Vagina (tissue), 2 donors: Measurements from ENCODE around the gene FKBP9. TPM values are rescaled to one million over a fixed set of nuclear protein-coding genes. Genes with fewer than 3 reads are reported as not detected.

Source experiments
- DNase-seq, 2 donors: peaks; one replicate each; pipeline ENCODE4 v3.0.0-alpha.2; 2017; ENCODE audit errors: extremely low spot score in 2 of 2
- H3K27ac ChIP-seq: fragments of 200-600 bp; sonication (generic); one replicate; pipeline ENCODE4 v1.5.1; 2019
- H3K27me3 ChIP-seq: fragments of 200-600 bp; sonication (generic); one replicate; pipeline ENCODE4 v1.5.1; 2019
- H3K36me3 ChIP-seq, 2 donors: fragments of 200-600 bp; sonication (generic); one replicate each; pipeline ENCODE4 v1.5.1; 2017 to 2019
- H3K4me1 ChIP-seq: fragments of 200-600 bp; sonication (generic); one replicate; pipeline ENCODE4 v1.5.1; 2019
- H3K4me3 ChIP-seq, 2 donors: fragments of 200-600 bp; sonication (generic); 1 replicate in 1 of 2; 2 replicates in 1 of 2; pipeline ENCODE4 v1.5.1; 2016 to 2019
- H3K9me3 ChIP-seq: fragments of 200-600 bp; sonication (generic); one replicate; pipeline ENCODE4 v1.5.1; 2019
- CTCF ChIP-seq, 3 experiments: fragments of 450-650 bp in 2 of 3; fragments of 200-600 bp in 1 of 3; sonication (generic) in 1 of 3; IDR thresholded peaks; one replicate each; pipeline ENCODE4 v1.5.1; 2017 to 2019; ENCODE audit warnings: antibody characterized with exemption in 3 of 3, mild to moderate bottlenecking in 2 of 3, moderate library complexity in 2 of 3
- POLR2A ChIP-seq, 2 donors: fragments of 450-650 bp; IDR thresholded peaks; one replicate each; pipeline ENCODE4 v1.6.1; 2017; ENCODE audit warnings: antibody characterized with exemption in 2 of 2, mild to moderate bottlenecking in 2 of 2, moderate library complexity in 2 of 2
- POLR2AphosphoS5 ChIP-seq, 2 donors: sonication (generic); formaldehyde crosslinking; IDR thresholded peaks; one replicate each; pipeline ENCODE4 v1.9.0; 2017; ENCODE audit warnings: antibody characterized with exemption in 2 of 2, mild to moderate bottlenecking in 2 of 2, low read depth in 1 of 2; ENCODE audit not compliant: insufficient read depth in 1 of 2
- intact Hi-C: fragments of 100-400 bp; cut with DNase I; formaldehyde crosslinking; loops from one replicate; pipeline ENCODE4 v1.15.1; 2023
- total RNA-seq: library from RNA; depleted of rRNA; stranded (reverse); fragments of >200 nt; gene quantifications from one replicate; pipeline ENCODE4 v1.2.3, GENCODE V29; 2016

The FKBP9 gene
- total RNA-seq, 1 donor from 2014 or later, result 113 TPM

- intact Hi-C loops, result loop anchor here (1.0 kb wide), 1 partner anchor 52 kb away; the partner anchor contains the start of gene KBTBD2
- Histone ChIP-seq H3K27me3 (no peaks in the 10 kb centered on the region), H3K9me3 (no peaks in the 10 kb centered on the region), H3K36me3 (no peaks in the 10 kb centered on the region), H3K4me3 (peak overlapping the region; percentile 82 to 90), H3K27ac (peak overlapping the region; percentile 99), H3K4me1 (peaks cover 36% of the 10 kb centered on the region)
- TF ChIP-seq POLR2AphosphoS5 (IDR thresholded peaks at IDR 0.05; ENCODE audit: insufficient read depth in 1 of 2, low read depth in 1 of 2), result no peak
- TF ChIP-seq POLR2A (IDR thresholded peaks at IDR 0.05), result no peak
- peak in 1 of 3 experiments; percentile 1 for TF ChIP-seq CTCF (IDR thresholded peaks at IDR 0.05)
- DNase-seq, result no peak
These were observed 13.8 kb upstream of the FKBP9 start for GRCh38 chr7:32943252-32944030.

GRCh38 chr7:32947420-32947983, 9.7 kb upstream of the FKBP9 start:
- Histone ChIP-seq H3K27me3 (no peaks in the 10 kb centered on the region), H3K4me1 (peaks cover 5% of the 10 kb centered on the region), H3K27ac (no peak overlapping the region), H3K4me3 (no peak overlapping the region), H3K36me3 (no peaks in the 10 kb centered on the region), H3K9me3 (no peaks in the 10 kb centered on the region)
- TF ChIP-seq POLR2A (IDR thresholded peaks at IDR 0.05), result no peak
- TF ChIP-seq CTCF (IDR thresholded peaks at IDR 0.05), result no peak
- intact Hi-C loops, result no loop called here
- DNase-seq, result no peak

GRCh38 chr7:32948202-32948601, 9.0 kb upstream of the FKBP9 start:
- H3K4me3 ChIP-seq, result no peak overlapping the region
- TF ChIP-seq POLR2A (IDR thresholded peaks at IDR 0.05) (no peak), POLR2AphosphoS5 (IDR thresholded peaks at IDR 0.05; ENCODE audit: insufficient read depth in 1 of 2, low read depth in 1 of 2) (no peak), CTCF (IDR thresholded peaks at IDR 0.05) (no peak)
- intact Hi-C loops, result no loop called here

GRCh38 chr7:32952876-32953275, 4.4 kb upstream of the FKBP9 start:
- Histone ChIP-seq H3K4me1 (peaks cover 6% of the 10 kb centered on the region), H3K27ac (no peak overlapping the region), H3K27me3 (no peaks in the 10 kb centered on the region), H3K4me3 (no peak overlapping the region), H3K36me3 (no peaks in the 10 kb centered on the region), H3K9me3 (no peaks in the 10 kb centered on the region)
- intact Hi-C loops, result no loop called here
- TF ChIP-seq POLR2A (IDR thresholded peaks at IDR 0.05) (no peak), CTCF (IDR thresholded peaks at IDR 0.05) (no peak)
- no peak for DNase-seq

More at GRCh38 chr7:32948202-32948601, 9.0 kb upstream of the FKBP9 start:
- Histone ChIP-seq H3K27me3 (no peaks in the 10 kb centered on the region), H3K4me1 (peaks cover 4% of the 10 kb centered on the region), H3K36me3 (no peaks in the 10 kb centered on the region), H3K9me3 (no peaks in the 10 kb centered on the region), H3K27ac (no peak overlapping the region)
- DNase-seq, result no peak
